GM18502 (cell line): ENCODE data around the gene DHX30.
"Not testable (repeated sequence)": the region's sequence is repeated elsewhere in the genome, so short reads cannot be mapped to it uniquely, and the experiment has no call there.

Experiments
- ATAC-seq: cut with Tn5 transposase; IDR thresholded peaks from one replicate; pipeline ENCODE4 v1.9.1; 2021; ENCODE audit warnings: mild to moderate bottlenecking; ENCODE audit not compliant: unreplicated experiment, poor library complexity

The DHX30 gene

DNA sequence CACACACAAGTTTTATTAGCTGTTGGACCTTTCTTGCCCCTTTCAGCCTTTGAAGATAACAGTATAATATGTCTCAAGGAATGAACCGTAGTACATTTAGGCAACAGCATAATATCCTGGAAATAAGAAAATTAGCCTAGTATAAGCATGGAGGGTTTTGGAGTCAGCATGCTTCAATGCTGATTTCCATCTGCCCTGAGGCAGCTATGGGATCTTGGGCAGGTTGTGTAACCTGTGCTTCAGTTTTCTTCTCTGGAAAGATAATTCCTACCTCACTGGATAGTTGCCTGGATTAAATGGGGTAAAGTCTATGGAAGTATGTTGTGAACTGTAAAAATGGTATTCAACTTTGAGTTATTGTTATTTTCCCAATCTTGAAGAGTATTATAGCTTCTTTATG is 1.6 kb downstream of the DHX30 start:
- ATAC-seq = no peak

DNA sequence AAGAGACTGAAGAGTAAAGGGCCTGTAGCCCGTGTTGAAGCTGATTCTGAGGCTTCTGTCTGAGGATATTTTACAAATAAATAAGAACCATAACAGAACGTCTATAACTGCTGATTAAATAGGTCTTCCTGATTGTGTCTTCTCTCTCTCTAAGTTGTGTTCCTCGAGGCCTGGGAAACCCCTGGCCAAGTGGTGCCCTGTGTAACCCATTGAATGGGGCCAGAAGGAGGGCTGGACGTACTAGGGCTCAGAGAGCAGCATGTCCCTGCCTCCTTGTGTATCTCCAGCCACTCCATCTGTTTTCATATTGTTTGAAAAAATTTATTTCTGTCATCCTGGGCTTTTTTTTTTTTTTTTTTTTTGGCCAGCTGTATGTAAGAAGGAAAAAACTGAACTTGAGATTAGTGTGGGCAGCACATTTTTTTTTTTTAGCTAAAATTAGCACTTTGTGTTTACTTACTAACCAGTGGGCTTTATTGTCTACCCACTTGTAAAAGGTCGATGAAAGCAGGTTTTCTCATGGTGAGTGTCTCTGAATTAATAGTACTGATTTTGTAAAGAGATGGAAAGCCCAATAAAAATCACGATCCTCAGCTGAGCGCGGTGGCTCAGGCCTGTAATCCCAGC is 10.7 kb downstream of the DHX30 start:
- no peak for ATAC-seq

DNA sequence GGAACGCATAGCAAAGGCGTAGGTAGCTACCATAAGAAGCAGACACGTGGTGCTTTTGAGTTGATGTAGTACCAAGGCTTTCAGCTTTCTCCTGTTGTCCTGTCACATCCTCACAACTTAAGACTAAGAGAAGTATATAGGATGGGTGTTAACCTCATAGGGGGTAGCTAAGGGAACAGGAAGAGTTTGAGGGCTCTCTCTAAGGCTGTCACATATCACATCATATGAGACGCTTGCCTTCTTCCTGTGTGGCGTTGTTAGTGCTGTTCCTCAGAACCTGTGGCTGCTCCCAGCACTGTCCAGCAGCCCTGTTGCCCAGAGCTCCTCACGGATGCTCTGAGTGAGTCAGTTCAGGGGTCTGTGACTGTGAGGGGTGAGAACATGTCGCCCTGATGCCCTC is 14.7 kb downstream of the DHX30 start:
- ATAC-seq = no peak

DNA sequence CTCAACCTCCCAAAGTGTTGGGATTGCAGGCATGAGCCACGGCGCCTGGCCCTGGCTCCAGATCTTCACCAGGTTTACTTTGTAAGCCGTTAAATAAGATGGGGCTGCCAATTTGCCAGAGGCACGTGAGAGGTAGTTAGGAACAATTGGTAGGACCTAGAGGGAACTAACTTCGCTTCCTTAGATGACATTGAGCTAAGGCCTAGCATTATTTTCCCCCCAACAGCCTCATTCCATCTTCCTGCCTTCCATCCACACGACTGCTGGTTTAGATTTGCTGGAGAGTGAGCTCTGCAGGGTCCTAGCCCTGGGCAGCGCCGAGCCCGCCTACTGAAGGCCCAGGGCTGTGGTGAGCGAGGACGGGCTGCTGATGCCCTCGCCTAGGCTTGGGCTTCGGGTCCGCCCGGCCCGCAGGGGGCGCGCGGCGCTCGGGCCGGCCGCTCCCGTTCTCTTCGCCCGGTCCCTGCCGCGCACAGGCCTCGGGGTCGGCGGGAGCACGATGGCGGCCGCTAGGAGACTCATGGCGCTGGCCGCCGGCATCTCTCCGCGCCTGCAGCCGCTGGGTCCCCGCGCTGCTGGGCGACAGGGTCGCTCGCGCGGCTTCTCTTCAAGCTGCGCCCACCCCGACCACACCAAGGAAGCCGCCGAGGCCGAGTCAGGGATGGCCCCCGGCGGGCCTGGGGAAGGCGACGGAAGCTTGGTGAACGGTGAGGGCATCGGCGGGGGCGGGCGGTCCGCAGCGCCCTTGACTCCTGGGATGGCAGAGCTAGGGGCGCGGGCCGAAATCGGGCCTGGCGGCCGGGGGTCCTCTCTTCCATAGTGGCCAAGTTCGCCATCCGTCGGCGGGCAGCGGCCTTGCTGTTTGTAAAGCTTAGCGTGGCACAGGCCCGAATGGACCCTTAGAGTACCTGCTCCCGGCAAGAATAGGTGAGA is 21.9 kb downstream of the DHX30 start:
- peak; percentile 93 for ATAC-seq

DNA sequence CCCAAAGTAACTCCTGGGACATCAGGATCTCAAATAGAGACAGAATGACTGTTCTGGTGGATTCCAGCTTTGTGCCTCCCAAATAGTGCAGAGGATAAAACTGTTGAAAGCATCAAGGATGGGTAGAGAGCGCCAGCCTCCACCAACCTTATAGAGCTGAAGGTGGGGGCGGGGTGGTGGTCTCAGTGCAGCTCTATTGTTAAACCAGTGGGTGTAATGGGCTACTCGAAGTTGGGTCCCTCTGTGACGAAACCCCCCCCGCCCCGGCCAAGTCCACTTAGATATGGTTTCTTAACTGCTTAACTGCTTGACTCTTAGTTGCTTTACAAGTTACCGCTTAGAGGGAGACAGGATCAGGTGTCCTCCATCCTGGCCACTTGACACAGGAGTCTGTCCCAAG is 22.7 kb downstream of the DHX30 start:
- no peak for ATAC-seq

DNA sequence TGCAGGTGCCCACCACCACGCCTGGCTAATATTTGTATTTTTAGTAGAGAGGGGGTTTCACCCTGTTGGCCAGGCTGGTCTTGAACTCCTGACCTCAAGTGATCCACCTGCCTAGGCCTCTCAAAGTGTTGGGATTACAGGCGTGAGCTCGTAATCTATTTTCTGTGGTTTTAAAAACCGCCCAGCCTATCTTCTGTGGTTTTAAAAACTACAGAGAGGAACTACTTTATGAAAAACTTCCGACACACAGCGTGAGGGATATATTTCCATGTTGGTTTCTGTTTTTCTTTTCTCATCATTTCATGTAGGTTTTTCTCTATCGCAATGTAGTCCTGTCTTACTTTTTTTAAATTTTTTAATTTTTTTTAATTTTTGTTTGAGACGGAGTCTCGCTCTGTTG is 26.5 kb downstream of the DHX30 start:
- ATAC-seq = not testable (repeated sequence)

DNA sequence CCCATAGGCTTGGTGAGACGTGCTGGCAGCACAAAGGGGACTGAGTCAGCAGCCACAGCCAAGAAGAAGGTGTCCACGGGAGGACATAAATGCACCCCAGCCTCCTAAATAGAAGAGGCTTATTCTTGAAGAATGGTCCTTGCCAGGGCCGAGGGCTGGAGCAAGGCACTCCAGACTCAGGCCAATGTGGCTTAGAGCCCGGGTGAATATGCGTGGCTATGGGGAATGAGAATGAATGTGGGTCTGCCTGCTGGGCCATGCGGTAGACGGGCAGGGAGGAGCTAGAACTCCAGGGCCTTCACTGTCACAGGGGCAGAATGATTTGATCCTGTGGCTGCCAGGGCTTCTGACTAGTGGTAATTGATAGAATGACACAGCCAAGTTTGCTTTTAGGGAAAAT is 34.0 kb downstream of the DHX30 start:
- no peak for ATAC-seq

DNA sequence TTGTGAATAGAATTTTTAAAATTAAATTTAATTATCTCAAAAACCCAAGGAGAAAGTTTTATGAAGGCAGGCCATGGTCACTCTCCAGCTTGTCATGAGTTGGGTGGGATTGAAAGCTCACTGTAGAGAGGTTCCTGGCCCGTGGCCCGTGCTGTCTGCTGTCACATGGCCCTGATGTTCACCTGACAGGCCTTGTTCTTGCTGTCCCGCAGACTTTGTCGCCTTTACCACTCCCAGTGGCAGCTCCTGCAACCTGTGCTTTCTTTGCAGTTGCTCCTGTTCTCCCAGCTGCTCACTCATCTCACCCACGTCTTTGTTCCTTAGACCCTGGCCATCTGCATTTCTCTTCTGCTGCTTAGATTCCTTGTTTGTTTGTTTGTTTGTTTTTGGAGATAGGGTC is 35.6 kb downstream of the DHX30 start:
- no peak for ATAC-seq

DNA sequence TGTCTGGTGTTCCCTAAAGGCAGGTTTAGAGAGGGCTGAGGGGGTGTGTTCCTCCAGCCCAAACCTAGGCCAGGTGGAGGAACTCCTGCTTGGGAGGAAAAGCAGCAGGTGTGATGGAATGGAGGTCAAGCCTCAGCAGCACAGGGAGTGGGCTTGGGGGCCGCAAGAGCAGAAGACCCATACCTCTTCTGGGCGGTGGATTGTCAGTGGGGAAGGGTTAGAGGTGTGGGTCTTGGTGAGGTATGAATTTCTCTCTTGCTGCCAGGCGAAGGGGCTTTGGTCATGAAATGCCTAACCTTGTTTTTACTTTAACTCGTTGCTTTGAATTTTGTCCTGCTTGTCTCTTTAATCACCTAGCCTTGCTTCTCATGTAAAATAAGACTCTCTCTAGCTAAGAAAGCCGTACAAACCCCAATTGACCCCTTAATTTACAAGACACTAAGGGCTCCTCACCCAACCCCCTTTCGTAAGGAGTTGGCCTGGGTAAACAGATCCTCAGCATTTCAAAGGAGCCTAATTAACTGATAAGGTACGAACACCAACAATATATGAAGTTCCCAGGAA is 38.9 kb downstream of the DHX30 start:
- no peak for ATAC-seq

DNA sequence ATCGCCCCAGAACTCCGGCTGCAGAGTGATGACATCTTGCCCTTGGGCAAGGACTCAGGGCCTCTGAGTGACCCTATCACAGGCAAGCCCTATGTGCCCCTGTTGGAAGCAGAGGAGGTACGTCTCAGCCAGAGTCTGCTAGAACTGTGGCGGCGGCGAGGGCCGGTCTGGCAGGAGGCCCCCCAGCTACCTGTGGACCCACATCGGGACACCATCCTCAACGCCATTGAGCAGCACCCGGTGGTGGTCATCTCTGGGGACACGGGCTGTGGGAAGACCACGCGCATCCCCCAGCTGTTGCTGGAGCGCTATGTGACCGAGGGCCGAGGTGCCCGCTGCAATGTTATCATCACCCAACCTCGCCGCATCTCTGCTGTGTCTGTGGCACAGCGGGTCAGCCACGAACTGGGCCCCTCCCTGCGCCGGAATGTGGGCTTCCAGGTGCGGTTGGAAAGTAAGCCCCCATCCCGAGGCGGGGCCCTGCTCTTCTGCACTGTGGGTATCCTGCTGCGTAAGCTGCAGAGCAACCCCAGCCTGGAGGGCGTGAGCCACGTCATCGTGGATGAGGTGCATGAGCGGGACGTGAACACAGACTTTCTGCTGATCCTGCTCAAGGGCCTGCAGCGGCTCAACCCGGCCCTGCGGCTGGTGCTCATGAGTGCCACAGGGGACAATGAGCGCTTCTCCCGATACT is 43.4 kb downstream of the DHX30 start:
- no peak for ATAC-seq

DNA sequence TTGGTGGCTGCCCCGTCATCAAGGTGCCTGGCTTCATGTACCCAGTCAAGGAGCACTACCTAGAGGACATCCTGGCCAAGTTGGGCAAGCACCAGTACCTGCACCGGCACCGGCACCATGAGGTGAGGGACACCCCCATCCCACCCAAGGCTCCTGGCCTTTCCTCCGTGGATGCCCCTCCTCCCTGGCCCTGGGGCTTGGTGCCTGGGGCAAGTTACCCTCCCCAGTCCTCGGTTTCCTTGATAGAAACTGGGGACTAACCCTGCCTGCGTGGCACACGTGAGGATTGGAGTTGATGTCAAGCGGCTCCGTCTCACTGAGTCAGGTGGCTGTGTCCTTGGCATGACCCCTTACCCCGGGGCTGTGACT is 43.9 kb downstream of the DHX30 start:
- ATAC-seq = no peak

DNA sequence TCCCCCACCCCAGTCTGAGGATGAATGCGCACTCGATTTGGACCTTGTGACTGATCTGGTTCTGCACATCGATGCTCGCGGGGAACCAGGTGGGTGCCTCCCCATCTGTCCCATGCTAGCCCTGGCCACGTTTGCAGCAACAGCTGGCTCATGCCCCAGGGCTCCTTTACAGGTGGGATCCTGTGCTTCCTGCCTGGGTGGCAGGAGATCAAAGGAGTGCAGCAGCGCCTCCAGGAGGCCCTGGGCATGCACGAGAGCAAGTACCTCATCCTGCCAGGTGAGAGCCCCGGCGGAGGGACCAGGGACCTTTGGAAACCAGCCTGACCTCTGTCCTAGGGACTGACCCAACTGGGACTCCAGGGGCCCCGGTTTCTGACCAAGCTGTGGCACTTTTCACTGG is 44.3 kb downstream of the DHX30 start:
- ATAC-seq = no peak

DNA sequence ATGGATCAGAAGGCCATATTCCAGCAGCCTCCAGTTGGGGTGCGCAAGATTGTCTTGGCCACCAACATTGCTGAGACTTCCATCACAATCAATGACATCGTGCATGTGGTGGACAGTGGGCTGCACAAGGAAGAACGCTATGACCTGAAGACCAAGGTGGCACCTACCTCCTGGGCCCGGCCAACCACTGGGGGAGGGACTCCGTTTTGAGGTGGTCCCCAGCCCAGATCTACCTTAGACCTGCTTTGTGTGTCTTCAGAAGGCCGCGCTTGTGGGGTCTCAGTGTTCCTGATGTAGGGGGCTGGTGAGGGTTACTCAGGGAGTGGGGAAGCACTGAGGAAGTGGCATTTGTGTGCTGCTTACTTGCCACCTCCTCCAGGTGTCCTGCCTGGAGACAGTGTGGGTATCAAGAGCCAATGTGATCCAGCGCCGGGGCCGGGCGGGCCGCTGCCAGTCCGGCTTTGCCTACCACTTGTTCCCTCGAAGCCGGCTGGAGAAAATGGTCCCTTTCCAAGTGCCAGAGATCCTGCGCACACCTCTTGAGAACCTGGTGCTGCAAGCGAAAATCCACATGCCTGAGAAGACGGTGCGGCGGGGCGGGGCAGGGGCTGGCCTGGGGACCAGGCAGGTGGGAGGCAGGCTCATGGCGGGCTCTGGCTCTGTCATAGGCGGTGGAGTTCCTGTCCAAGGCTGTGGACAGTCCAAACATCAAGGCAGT is 45.0 kb downstream of the DHX30 start:
- no peak for ATAC-seq

DNA sequence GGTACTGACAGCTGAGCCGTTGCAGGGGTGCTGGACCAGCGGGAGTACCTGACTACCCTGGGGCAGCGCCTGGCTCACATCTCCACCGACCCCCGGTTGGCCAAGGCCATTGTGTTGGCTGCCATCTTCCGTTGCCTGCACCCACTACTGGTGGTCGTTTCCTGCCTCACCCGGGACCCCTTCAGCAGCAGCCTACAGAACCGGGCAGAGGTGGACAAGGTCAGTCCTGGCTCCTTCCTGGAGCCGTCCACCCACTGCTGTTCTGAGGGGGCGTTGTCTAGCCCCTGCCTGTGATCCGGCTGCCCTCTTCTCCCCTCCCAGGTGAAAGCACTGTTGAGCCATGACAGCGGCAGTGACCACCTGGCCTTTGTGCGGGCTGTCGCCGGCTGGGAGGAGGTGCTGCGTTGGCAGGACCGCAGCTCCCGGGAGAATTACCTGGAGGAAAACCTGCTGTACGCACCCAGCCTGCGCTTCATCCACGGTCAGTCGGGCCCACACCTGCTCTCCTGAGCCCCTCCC is 45.7 kb downstream of the DHX30 start:
- no peak for ATAC-seq

DNA sequence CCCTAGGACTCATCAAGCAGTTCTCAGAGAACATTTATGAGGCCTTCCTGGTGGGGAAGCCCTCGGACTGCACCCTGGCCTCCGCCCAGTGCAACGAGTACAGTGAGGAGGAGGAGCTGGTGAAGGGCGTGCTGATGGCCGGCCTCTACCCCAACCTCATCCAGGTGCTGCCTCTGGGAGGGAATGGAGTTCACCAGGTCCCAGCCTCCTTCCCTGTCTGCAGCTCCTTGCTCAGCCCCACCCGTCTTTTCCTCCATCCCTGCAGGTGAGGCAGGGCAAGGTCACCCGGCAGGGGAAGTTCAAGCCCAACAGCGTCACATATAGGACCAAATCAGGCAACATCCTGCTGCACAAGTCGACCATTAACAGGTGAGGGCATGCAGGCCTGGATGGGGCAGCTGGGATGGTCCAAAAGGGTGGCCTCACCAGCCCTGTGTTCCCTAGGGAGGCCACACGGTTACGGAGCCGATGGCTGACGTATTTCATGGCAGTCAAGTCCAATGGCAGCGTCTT is 46.3 kb downstream of the DHX30 start:
- ATAC-seq = no peak

DNA sequence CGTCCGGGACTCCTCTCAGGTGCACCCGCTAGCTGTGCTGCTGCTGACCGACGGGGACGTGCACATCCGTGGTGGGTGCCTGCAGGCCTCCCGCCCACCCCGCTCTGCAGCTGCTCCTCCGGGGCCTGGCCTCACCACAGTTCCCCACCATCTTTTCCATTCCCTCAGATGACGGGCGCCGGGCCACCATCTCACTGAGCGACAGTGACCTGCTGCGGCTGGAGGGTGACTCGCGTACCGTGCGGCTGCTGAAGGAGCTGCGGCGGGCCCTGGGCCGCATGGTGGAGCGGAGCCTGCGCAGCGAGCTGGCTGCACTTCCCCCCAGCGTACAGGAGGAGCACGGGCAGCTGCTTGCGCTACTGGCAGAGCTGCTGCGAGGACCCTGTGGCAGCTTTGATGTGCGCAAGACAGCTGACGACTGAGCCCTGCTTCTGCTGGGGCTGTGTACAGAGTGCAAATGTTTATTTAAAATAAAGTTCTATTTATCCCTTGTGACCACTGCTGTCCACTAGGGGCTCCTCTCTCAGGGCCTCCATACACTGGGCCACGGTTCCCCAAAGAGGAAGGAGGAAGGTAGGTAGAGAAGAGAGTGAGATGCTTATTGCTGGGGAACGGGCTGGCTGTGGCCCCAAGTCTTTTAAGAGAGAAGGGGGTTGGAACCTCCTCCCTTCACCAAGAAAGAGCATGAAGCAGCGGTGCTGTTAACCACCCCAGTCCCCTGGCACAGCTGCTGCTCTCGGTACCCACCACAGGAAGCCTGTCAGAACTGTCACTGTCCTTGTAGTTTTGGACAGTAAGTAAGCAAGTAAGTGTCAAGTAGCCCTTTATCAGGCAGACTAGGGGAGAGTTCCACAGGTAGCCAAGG is 47.0 kb downstream of the DHX30 start:
- no peak for ATAC-seq

DNA sequence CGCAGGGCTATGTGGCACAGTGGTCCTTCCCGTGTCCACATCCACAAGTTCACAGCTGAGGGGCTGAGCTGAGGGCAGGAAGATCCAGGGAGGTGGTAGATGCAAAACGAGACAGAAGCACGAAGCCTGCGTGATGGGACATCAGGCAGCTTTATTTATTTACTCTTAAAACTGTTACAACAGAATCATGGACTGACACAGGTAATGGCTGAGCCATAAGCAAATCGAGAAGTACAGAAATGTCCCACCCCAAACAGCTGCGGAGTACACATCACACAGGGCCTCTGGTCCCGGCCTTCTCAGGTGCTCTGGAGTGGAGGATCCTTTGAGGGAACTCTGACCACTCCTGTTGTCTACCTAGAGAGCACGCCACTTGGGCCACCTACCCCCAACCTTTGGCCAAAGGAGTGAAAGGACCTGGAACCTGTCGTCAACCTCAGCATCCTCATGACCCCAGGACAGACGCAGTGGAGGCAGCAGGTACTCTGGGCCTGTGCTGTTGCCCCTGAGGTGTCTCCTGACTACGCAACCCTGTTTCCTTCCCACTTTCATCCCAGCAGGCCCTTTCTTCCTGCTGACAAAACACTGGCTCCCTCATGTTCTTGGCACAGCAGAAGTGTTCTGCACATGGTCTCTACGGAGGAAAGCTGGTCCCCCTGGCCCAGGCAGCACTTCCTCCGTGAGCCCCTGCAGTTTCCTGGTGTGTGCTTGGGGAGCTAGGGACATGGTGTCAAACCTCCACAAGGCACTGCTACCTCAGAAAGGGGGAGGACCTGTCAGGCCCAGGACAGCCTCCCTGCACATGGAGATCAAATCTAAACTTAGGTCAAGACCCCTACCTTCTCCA is 47.8 kb downstream of the DHX30 start:
- ATAC-seq = no peak
